NCI-H1105 treated with DMSO at 0.1 percent for 48 hours (cell line): ENCODE results near the gene TKT.
"Not testable (repeated sequence)": the region's sequence is repeated elsewhere in the genome, so short reads cannot be mapped to it uniquely, and the experiment has no call there.

ENCODE experiments used
- DNase-seq: peaks from one replicate; lab custom pipeline; 2025; lab: John Stamatoyannopoulos, UW

Gene TKT, protein sequence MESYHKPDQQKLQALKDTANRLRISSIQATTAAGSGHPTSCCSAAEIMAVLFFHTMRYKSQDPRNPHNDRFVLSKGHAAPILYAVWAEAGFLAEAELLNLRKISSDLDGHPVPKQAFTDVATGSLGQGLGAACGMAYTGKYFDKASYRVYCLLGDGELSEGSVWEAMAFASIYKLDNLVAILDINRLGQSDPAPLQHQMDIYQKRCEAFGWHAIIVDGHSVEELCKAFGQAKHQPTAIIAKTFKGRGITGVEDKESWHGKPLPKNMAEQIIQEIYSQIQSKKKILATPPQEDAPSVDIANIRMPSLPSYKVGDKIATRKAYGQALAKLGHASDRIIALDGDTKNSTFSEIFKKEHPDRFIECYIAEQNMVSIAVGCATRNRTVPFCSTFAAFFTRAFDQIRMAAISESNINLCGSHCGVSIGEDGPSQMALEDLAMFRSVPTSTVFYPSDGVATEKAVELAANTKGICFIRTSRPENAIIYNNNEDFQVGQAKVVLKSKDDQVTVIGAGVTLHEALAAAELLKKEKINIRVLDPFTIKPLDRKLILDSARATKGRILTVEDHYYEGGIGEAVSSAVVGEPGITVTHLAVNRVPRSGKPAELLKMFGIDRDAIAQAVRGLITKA

GRCh38 chr3:53255775-53256703 is at the start of gene TKT:
Gene TKT (minus strand): TSS chr3:53256022. CDS start chr3:53255942, 80 bp downstream.
- peak; percentile 60 for DNase-seq

DNA sequence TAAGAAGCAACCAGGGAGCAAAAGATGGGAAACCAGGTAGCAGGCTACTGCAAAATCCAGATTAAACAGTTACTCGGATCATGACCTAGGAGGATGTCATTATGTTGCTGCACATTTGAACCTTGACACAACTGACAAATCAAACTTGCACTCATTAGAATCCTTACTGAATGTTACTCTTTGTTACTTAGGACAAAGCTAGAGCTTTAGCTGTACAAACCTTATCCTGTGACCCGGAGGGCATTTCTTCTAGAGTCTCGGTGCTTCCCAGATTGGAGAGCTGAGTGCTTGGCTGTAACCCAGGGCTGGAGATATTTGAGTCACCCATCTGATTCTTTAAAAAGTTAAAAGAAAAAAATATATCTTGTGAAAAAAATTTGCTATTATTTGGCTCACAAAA is 48.1 kb upstream of the TKT start:
- no peak for DNase-seq

DNA sequence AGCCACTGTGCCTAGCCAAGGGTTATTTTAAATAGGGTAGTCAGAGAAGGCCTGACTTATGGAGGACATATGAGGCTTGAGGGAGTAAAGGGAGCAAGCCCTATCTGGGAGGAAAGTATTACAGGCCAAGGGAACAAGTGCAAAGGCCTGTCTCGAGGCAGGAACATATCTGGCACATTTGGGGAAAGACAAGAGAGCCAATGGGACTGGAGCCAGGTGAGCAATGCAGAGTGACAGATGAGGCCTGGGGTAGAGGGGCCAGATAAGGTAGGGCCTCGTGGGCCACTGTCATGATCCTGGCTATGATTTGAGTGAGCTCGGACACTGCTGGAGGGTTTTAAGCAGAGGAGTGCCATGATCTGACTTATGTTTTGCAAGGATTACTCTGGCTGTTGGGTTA is 47.7 kb upstream of the TKT start:
- DNase-seq: no peak

DNA sequence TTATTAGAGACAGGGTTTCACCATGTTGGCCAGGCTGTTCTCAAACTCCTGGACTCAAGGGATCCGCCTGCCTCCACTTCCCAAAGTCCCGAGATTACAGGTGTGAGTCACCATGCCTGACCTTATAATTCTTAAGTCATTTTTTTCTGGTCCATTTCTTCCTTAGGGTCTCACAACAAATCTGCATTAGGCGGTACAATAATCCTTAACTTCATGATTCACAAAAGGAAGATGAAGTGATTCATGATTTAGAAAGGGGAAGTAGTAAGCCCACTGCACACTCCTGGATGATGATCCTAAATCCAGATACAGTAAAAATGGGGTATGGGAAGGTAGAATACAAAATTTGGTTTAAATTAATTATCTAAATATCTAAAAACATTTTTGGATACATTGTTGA is 45.0 kb upstream of the TKT start:
- no peak for DNase-seq

DNA sequence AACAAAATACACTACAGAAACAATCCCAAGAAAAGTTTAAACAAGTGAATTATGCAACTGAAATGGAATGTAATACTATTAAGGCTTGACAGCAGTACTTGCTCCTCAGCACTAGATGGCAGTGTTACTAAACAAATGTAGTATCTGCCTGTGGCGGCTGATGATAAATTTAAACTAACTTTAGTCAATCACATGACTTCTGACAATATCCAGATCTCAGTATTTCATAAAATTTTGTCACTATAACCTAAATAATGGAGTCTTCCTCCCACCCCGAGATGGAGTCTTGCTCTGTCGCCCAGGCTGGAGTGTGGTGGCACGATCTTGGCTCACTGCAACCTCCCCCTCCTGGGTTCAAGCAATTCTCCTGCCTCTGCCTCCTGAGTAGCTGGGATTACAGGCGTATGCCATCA is 43.8 kb upstream of the TKT start:
- DNase-seq: peak; percentile 30

GRCh38 chr3:53295410-53295809 is 39.6 kb upstream of the TKT start:
- no peak for DNase-seq

GRCh38 chr3:53293867-53294266 is 38.0 kb upstream of the TKT start:
- DNase-seq: no peak

- no peak for DNase-seq
These were observed 32.4 kb upstream of the TKT start for GRCh38 chr3:53288214-53288613.

GRCh38 chr3:53287131-53287629 is 31.4 kb upstream of the TKT start:
- no peak for DNase-seq

GRCh38 chr3:53286727-53287126 is 30.9 kb upstream of the TKT start:
- DNase-seq: no peak

GRCh38 chr3:53282581-53282980 is 26.8 kb upstream of the TKT start:
- DNase-seq: no peak

DNA sequence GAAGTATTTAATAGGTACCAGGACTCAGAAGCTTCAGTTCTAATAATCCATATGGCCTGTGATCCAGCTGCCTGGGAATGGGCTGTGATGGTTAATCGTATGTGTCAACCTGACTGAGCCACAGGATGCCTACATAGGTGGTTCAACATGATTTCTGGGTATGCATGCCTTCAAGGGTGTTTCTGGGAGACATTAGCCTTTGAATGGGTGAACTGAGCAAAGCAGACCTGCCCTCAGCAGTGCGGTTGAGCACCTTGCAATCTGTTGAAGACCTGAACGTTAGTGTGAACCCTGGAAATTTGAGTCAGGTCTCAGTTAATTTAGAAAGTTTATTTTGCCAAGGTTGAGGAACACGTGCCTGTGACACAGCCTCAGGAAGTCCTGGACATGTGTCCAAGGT is 22.8 kb upstream of the TKT start:
- DNase-seq: no peak

DNA sequence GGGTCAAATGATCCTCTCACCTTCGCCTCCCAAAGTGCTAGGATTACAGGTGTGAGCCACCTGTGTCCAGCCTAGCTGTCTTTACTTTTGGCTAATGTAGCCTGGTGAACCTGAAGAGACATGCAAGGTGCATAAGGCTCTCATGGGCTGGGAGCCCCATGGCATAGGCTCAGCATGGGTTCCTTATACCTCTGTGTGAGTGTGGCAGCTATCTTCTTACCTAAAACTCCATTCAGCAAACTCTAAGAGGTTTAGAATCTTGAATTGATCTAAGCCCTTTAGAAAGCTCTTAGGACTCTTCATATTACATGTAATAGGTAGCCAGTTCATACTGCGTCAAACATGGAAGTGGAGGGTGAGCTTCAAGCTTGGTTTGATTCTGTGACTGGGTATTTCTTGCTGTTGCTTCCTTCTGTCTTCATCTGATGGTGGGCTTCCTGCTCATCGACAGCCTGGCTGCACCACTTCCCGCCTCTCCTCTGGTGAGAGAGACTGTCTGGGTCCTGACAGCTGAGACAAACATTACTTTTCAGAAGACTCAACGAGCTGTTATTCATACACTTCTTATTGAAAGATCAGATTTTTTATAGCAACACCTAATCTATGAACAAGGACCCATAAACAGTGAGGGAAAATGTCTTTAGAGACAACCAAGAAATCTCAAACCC is 19.2 kb upstream of the TKT start:
- DNase-seq: no peak

DNA sequence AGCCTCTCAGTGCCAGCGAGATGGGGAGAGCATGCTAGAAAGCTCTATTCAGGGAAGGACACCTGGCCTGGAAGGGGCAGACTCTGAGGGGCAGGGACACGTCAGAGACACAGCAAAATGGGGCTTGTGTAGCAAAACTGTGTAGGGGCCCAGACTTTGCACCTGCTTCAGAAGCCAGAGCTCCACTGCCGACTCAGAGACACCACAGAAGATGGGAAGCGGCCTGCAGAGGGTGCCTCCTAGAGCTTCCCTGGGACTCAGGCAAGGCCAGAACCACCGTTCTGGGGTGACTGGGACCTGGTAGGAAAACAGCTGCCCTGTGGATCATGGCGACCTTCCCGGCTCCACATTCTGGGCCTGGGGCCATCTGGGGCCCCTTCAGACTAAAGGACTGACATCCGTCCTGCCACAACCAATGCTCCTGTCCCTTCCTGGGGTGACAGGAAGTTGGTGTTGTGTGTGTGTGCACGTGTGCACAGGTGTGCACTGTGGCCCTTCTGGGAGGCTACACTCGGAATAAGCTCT is 17.4 kb upstream of the TKT start:
- no peak for DNase-seq

DNA sequence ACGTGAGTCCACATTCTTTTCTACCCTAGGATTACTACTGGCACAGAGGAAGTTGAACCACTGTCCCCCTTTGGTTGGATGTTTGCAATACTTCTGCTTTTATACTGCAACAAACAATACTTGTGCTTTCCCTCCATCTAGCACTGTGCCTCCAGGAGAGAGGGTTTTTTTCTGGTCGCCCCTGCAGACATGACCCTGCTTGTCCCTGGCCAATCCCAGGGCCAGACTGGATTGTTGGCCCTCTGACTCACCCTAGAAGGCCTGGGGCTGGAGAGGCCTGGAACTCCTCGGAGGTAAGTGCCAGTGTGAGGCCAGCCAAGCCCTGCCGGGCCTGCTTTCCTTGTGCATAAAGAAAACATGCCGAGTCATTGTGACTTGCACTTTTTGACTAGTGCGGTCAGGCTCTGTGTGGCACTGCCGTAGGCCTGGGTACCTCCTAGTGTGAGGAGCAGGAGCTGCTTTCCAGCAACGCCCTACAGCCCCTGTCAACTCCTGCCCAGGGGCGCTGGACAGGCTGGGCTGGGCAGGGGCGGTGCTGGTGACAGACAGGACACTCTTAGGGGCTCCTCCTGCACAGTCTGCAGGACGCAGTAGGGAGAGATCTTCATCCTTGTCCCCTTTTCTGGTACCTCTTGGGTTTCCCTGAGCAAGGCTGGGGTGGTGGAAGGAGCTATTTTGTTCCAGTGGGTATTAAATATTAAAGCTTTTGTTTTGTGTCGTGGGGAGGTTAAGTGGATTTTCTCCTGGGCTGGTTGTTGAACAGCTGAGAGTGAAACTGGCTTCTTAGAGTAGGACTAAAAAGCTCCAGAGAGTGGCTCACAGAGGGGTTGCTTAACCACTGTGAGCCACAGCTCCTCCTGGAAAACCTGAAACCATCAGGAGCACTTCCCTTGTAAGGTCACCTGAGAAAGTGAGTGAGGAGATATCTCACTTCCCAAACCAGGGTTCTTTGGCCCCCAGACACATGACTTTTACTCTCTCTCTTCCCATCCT is 14.4 kb upstream of the TKT start:
- DNase-seq: peak; percentile 27

DNA sequence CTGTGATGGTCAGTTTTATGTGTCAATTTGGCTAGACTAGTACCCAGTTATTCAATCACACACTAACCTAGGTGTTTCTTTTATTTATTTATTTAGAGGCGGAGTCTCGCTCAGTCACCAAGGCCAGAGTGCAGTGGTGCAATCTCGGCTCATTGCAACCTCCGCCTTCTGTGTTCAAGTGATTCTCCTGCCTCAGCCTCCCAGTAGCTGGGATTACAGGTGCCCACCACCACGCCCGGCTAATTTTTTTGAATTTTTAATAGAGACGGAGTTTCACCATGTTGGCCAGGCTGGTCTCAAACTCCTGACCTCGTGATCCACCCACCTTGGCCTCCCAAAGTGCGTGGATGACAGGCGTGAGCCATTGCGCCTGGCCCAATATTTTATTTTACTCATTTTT is 13.4 kb upstream of the TKT start:
- DNase-seq: not testable (repeated sequence)

- no peak for DNase-seq
These were observed 11.9 kb upstream of the TKT start for GRCh38 chr3:53267766-53268165.

- DNase-seq: no peak
These were observed 8.9 kb upstream of the TKT start for GRCh38 chr3:53264718-53265117.

GRCh38 chr3:53263907-53264306 is 8.1 kb upstream of the TKT start:
- no peak for DNase-seq

GRCh38 chr3:53261712-53262111 is 5.9 kb upstream of the TKT start:
- DNase-seq: no peak
